HCT116 (cell line): ENCODE measurements around the gene KLK12. TPM values are rescaled to one million over a fixed set of nuclear protein-coding genes. Genes with fewer than 3 reads are reported as not detected.
A peak's percentile ranks its signal among the peaks of the same experiment; 100 is the strongest.

Source experiments
- ATAC-seq: fragments of 200-7000 bp; cut with Tn5 transposase; 2 replicates; pipeline ENCODE4 v1.9.1; 2020; ENCODE audit warnings: mild to moderate bottlenecking, moderate library complexity
- BruUV-seq: library from RNA; stranded (reverse); fragments of 400-500 nt; replicated peaks from 2 replicates; lab custom pipeline; 2021; lab: Mats Ljungman, UMichigan
- CTCF ChIA-PET: fragments of 300-600 bp; sonication (Branson Sonifier 250); formaldehyde crosslinking; loops from one replicate; lab custom pipeline; 2021; ENCODE audit warnings: antibody characterized with exemption; lab: Charles Lee
- POLR2A ChIA-PET: fragments of 300-600, 350-600 bp; sonication (Branson Sonifier 250); formaldehyde crosslinking; loops from one replicate; lab custom pipeline; 2021; ENCODE audit warnings: antibody characterized with exemption; lab: Charles Lee
- RAD21 ChIA-PET, 2 experiments: fragments of 300-600 bp; sonication (Branson Sonifier 250); formaldehyde crosslinking; loops; one replicate each; lab custom pipeline; 2023; ENCODE audit warnings: low total read pairs in 2 of 2; ENCODE audit not compliant: uncharacterized antibody in 2 of 2, unreplicated experiment in 2 of 2, low non-redundant PET in 1 of 2; lab: Charles Lee
- DNase-seq: peaks from one replicate; pipeline ENCODE4 v3.0.0-alpha.2; 2010; ENCODE audit warnings: low read depth, low spot score
- H2AFZ ChIP-seq: fragments of 200-600 bp; shearing (Covaris generic), sonication (generic); 2 replicates; pipeline ENCODE4 v1.6.1; 2017; ENCODE audit warnings: low read depth, mixed run types, mixed read lengths, antibody characterized with exemption, low read length; ENCODE audit not compliant: poor library complexity, severe bottlenecking
- H3K27ac ChIP-seq: 2 replicates; pipeline ENCODE4 v1.5.1; 2012; ENCODE audit warnings: low read depth, low read length
- H3K27me3 ChIP-seq: fragments of 200-600 bp; sonication (generic); 2 replicates; pipeline ENCODE4 v1.6.1; 2016; ENCODE audit warnings: mixed run types, low read length, mixed read lengths; ENCODE audit not compliant: insufficient read depth
- H3K36me3 ChIP-seq, 2 experiments: fragments of 200-500 bp in 1 of 2; fragments of 200-600 bp in 1 of 2; sonication (Bioruptor generic) in 1 of 2; sonication (generic) in 1 of 2; 2 replicates each; pipeline versions ENCODE4 v1.5.1 to v1.6.1; 2014 to 2016; ENCODE audit warnings: low read length in 2 of 2, inconsistent platforms in 1 of 2, mixed read lengths in 1 of 2, mixed run types in 1 of 2; ENCODE audit not compliant: insufficient read depth in 2 of 2, control insufficient read depth in 1 of 2
- H3K4me1 ChIP-seq, 2 experiments: fragments of 200-600 bp in 1 of 2; sonication (generic) in 1 of 2; 2 replicates each; pipeline versions ENCODE4 v1.5.1 to v1.6.1; 2012 to 2017; ENCODE audit warnings: low read length in 2 of 2, inconsistent platforms in 1 of 2, mild to moderate bottlenecking in 1 of 2, mixed read lengths in 1 of 2, mixed run types in 1 of 2, moderate library complexity in 1 of 2; ENCODE audit not compliant: insufficient read depth in 2 of 2, control insufficient read depth in 1 of 2
- H3K4me2 ChIP-seq: fragments of 200-600 bp; sonication (generic); 2 replicates; pipeline ENCODE4 v1.6.1; 2017; ENCODE audit warnings: mixed run types, low read length, mixed read lengths
- H3K4me3 ChIP-seq, 2 experiments: fragments of 200-600 bp in 1 of 2; sonication (generic) in 1 of 2; replicated peaks in 1 of 2; 2 replicates each; pipeline ENCODE4 v1.5.1; 2011 to 2016; ENCODE audit warnings: low read length in 2 of 2, control low read depth in 1 of 2, low read depth in 1 of 2, mild to moderate bottlenecking in 1 of 2, mixed read lengths in 1 of 2, mixed run types in 1 of 2
- H3K79me2 ChIP-seq: fragments of 200-600 bp; sonication (generic); 2 replicates; pipeline ENCODE4 v1.6.1; 2017; ENCODE audit warnings: mild to moderate bottlenecking, mixed run types, low read length, moderate library complexity, mixed read lengths; ENCODE audit not compliant: insufficient read depth
- H3K9ac ChIP-seq: fragments of 200-600 bp; sonication (generic); 2 replicates; pipeline ENCODE4 v1.6.1; 2016; ENCODE audit warnings: low read length, mixed read lengths
- H3K9me2 ChIP-seq: fragments of 200-600 bp; sonication (generic), shearing (Covaris generic); 2 replicates; pipeline ENCODE4 v1.6.1; 2017; ENCODE audit warnings: mixed run types, mild to moderate bottlenecking, moderate library complexity; ENCODE audit not compliant: insufficient read depth
- H3K9me3 ChIP-seq, 2 experiments: fragments of 200-500 bp in 1 of 2; fragments of 200-600 bp in 1 of 2; sonication (Bioruptor generic) in 1 of 2; sonication (generic) in 1 of 2; 2 replicates each; pipeline ENCODE4 v1.6.1; 2014 to 2017; ENCODE audit warnings: low read length in 2 of 2, mixed read lengths in 2 of 2, inconsistent platforms in 1 of 2, low read depth in 1 of 2, mild to moderate bottlenecking in 1 of 2, mixed run types in 1 of 2, moderate library complexity in 1 of 2; ENCODE audit not compliant: control insufficient read depth in 1 of 2, insufficient read depth in 1 of 2
- H4K20me1 ChIP-seq: fragments of 200-600 bp; sonication (generic), shearing (Covaris generic); 2 replicates; pipeline ENCODE4 v1.6.1; 2017; ENCODE audit warnings: mixed run types, mild to moderate bottlenecking, moderate library complexity; ENCODE audit not compliant: insufficient read depth
- ATF3 ChIP-seq: IDR thresholded peaks from 2 replicates; pipeline ENCODE4 v1.6.1; 2012
- CBX3 ChIP-seq: IDR thresholded peaks from 2 replicates; pipeline ENCODE4 v1.6.1; 2012; ENCODE audit warnings: low read depth
- CTCF ChIP-seq, 3 experiments: fragments of 200-600 bp in 1 of 3; sonication (generic) in 1 of 3; IDR thresholded peaks in 2 of 3; conservative IDR thresholded peaks in 1 of 3; 2 replicates each; pipeline ENCODE4 v1.5.1; 2012 to 2017; ENCODE audit warnings: low read depth in 2 of 3, low read length in 2 of 3, antibody characterized with exemption in 1 of 3, borderline replicate concordance in 1 of 3, control low read depth in 1 of 3, mild to moderate bottlenecking in 1 of 3, mixed read lengths in 1 of 3, mixed run types in 1 of 3, moderate library complexity in 1 of 3; ENCODE audit not compliant: insufficient read depth in 1 of 3
- EGR1 ChIP-seq: IDR thresholded peaks from 2 replicates; pipeline ENCODE4 v1.6.1; 2012; ENCODE audit warnings: low read depth
- EZH2 ChIP-seq: fragments of 200-600 bp; sonication (generic); IDR thresholded peaks from 2 replicates; pipeline ENCODE4 v1.6.1; 2017; ENCODE audit warnings: antibody characterized with exemption, mixed run types
- EZH2phosphoT487 ChIP-seq: fragments of 200-600 bp; IDR thresholded peaks from 2 replicates; pipeline ENCODE4 v1.6.1; 2018; ENCODE audit warnings: antibody characterized with exemption, borderline replicate concordance
- JUND ChIP-seq: IDR thresholded peaks from 2 replicates; pipeline ENCODE4 v1.6.1; 2012
- MAX ChIP-seq: IDR thresholded peaks from 2 replicates; pipeline ENCODE4 v1.6.1; 2012
- POLR2A ChIP-seq: IDR thresholded peaks from 2 replicates; pipeline ENCODE4 v1.7.0; 2011; ENCODE audit warnings: borderline replicate concordance; ENCODE audit not compliant: insufficient read depth, insufficient read length; ENCODE audit errors: extremely low read depth
- RAD21 ChIP-seq: IDR thresholded peaks from 2 replicates; pipeline ENCODE4 v1.6.1; 2012; ENCODE audit warnings: low read depth, mild to moderate bottlenecking
- REST ChIP-seq: IDR thresholded peaks from 2 replicates; pipeline ENCODE4 v1.6.1; 2012; ENCODE audit warnings: low read depth
- SIN3A ChIP-seq: IDR thresholded peaks from 2 replicates; pipeline ENCODE4 v1.6.1; 2012; ENCODE audit warnings: low read depth
- TCF7L2 ChIP-seq: IDR thresholded peaks from 2 replicates; pipeline ENCODE4 v1.7.0; 2011; ENCODE audit warnings: borderline replicate concordance, inconsistent platforms; ENCODE audit not compliant: insufficient read depth, insufficient read length; ENCODE audit errors: extremely low read depth
- YY1 ChIP-seq: IDR thresholded peaks from 2 replicates; pipeline ENCODE4 v1.6.1; 2011; ENCODE audit warnings: low read length, low read depth, moderate library complexity, mild to moderate bottlenecking; ENCODE audit not compliant: insufficient replicate concordance; ENCODE audit errors: extremely low read depth
- ZBTB33 ChIP-seq: IDR thresholded peaks from 2 replicates; pipeline ENCODE4 v1.6.1; 2011; ENCODE audit warnings: mild to moderate bottlenecking, low read length, moderate library complexity; ENCODE audit not compliant: insufficient replicate concordance; ENCODE audit errors: extremely low read depth
- ZNF274 ChIP-seq: fragments of 200-500 bp; sonication (Bioruptor generic); IDR thresholded peaks from 2 replicates; pipeline ENCODE4 v1.6.1; 2014; ENCODE audit warnings: mild to moderate bottlenecking, low read depth, low read length, inconsistent platforms
- intact Hi-C: fragments of 100-400 bp; cut with micrococcal nuclease; formaldehyde crosslinking; loops from 2 replicates; pipeline ENCODE4 v1.10.0; 2022
- total RNA-seq: library from RNA; stranded (reverse); gene quantifications from one replicate; pipeline ENCODE4 v1.2.1, GENCODE V29; 2021; ENCODE audit not compliant: unreplicated experiment

Gene KLK12
- total RNA-seq, 1 experiment from 2014 or later, result not detected

GRCh38 chr19:51016798-51017683 lies 17.8 kb downstream of the KLK12 start:
- ChIA-PET POLR2A (interaction anchor here (0.7 to 5.4 kb wide), 9 partner anchors 15 to 220 kb away, joined by 3 to 49 read pairs (median 4); partner anchors contain the start of genes KLK13, KLK6 and KLK8), CTCF (interaction anchor here (0.6 to 7.3 kb wide), 27 partner anchors 9 to 313 kb away, joined by 3 to 140 read pairs (median 4); partner anchors contain the start of genes KLK11, KLK13, KLK6 and KLK8), RAD21 (interaction anchor here (0.6 to 1.8 kb wide), 11 partner anchors 15 to 108 kb away, joined by 3 to 14 read pairs (median 4); partner anchors contain the start of gene KLK8 (in 1 of the 2))
- Histone ChIP-seq H3K27ac (peak overlapping the region; percentile 79), H3K4me1 (peaks cover 18 to 67% of the 10 kb centered on the region in 2 experiments), H3K9me2 (no peaks in the 10 kb centered on the region), H3K9ac (peak overlapping the region; percentile 74), H3K4me3 (peak overlapping the region; percentile 60 to 73), H3K79me2 (no peaks in the 10 kb centered on the region), H3K36me3 (no peaks in the 10 kb centered on the region), H2AFZ (peak overlapping the region; percentile 9), H3K9me3 (no peaks in the 10 kb centered on the region), H3K27me3 (no peaks in the 10 kb centered on the region), H3K4me2 (peak overlapping the region; percentile 80), H4K20me1 (no peaks in the 10 kb centered on the region)
- ATAC-seq (peak; percentile 72), DNase-seq (peak; percentile 83)
- intact Hi-C loops, result loop anchor here (1.0 to 2.0 kb wide), 3 partner anchors 48 to 111 kb away; partner anchors contain the start of gene KLK6
- BruUV-seq, result no TSS peak
- TF ChIP-seq MAX, result peak; percentile 65
- TF ChIP-seq CBX3, result peak; percentile 76
- TF ChIP-seq SIN3A, result no peak
- TF ChIP-seq CTCF (IDR thresholded peaks at IDR 0.05 in 2 of 3, conservative IDR thresholded peaks at IDR 0.05 in 1 of 3; ENCODE audit: borderline replicate concordance in 1 of 3, insufficient read depth in 1 of 3, low read depth in 2 of 3, low read length in 2 of 3), result peak; percentile 92 to 96 (median 95)
- TF ChIP-seq EZH2phosphoT487, result no peak
- no peak for TF ChIP-seq ZNF274
- TF ChIP-seq TCF7L2, result no peak
- TF ChIP-seq ATF3, result no peak
- TF ChIP-seq YY1, result peak; percentile 22
- TF ChIP-seq EZH2, result no peak
- no peak for TF ChIP-seq JUND
- TF ChIP-seq RAD21, result peak; percentile 97
- TF ChIP-seq POLR2A, result no peak
- no peak for TF ChIP-seq REST
- no peak; the same call in 1 of the 2 replicates for TF ChIP-seq EGR1
- no peak for TF ChIP-seq ZBTB33
